ENCODE data around the gene PCDHGA1.

DNA sequence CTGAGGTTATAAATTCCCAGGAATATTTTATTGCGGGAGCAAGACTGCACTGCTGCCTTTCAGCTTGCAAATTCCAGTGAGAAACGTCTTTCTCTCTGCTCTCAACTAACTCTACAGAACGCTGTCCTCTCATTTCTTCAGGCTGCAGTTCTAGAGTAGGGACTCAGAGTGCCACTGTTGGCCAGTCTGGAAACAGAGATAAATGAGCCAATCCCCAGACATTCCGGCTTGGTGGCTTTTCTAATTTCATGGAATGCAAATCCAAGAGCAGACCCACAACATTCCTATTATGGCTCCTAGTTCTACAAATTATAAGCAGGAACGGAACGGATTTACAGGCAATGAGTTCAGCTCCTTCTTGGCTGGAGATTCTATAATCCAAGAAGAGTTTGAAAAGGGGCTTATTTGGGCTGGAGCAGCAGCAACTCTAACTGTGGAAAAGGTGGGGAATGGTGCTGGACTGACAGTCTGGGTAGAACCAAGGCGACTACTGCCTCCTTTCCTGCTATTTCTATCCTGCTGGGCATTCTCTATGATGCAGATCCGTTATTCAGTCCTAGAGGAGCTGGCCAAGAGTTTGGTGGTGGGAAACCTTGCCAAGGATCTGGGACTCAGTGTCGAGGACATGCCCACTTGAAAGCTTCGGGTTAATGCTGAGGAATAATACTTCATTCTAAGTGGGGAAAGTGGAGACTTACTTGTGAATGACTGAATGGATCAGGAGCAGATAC is 109.3 kb downstream of the PCDHGA1 start:
- TF ChIP-seq CTCF (optimal IDR thresholded peaks at IDR 0.05 in 1 of 3, IDR thresholded peaks at IDR 0.05 in 1 of 3, conservative IDR thresholded peaks at IDR 0.05 in 1 of 3; ENCODE audit: extremely low read depth in 1 of 3, insufficient read depth in 2 of 3, low read length in 3 of 3) = no peak
- TF ChIP-seq EZH2 (IDR thresholded peaks at IDR 0.05; ENCODE audit: low read length) = no peak

Measured in keratinocyte (primary cell).